ENCODE measurements around the gene JPH4. TPM values are rescaled to one million over a fixed set of nuclear protein-coding genes. Genes with fewer than 3 reads are reported as not detected.
A peak's percentile ranks its signal among the peaks of the same experiment; 100 is the strongest.

Gene JPH4
- total RNA-seq, 1 experiment from 2014 or later = 50.1 TPM

DNA sequence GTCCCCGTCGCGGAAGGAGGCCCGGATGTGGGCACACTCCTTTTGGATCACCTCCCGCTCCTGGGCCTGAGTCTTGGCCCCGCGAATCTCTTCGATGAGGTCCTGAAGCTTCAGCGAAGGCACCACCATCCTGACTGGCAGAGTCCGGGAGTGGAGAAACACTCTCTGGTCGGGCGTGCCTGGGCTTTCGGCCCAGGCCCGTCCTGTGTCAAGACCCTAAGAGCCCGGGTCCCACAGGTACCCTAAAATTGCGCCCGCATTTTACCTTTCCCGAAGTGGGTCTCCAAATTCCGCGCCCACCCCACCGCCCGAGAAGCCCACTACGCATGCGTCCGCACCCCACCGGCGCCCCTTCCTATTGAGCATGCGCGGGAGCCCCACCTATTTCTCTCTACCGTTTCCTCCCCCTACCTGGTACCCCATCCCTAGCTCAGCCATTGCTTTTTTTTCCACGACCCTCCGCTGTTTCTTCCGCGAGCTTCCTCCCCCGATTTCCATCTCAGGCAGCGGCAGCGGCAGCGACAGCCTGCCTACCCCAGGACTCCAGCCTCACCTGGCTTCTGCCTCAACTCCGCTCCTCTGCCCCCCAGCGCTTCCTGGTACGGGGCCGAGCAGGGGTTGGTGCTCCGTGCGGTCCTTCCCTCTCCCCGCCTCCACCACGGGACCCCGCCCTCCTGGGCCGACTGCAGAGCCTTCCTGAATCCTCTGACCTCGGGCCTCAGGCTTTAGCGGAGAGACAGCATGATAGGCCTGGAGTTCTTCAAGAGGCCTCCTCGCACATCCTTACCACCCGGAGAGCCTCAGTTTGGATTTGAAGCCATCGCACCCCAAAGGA is 11.2 kb downstream of the JPH4 start, which contains the start of gene AP1G2 (continued):
- TF ChIP-seq, protein P1, sequence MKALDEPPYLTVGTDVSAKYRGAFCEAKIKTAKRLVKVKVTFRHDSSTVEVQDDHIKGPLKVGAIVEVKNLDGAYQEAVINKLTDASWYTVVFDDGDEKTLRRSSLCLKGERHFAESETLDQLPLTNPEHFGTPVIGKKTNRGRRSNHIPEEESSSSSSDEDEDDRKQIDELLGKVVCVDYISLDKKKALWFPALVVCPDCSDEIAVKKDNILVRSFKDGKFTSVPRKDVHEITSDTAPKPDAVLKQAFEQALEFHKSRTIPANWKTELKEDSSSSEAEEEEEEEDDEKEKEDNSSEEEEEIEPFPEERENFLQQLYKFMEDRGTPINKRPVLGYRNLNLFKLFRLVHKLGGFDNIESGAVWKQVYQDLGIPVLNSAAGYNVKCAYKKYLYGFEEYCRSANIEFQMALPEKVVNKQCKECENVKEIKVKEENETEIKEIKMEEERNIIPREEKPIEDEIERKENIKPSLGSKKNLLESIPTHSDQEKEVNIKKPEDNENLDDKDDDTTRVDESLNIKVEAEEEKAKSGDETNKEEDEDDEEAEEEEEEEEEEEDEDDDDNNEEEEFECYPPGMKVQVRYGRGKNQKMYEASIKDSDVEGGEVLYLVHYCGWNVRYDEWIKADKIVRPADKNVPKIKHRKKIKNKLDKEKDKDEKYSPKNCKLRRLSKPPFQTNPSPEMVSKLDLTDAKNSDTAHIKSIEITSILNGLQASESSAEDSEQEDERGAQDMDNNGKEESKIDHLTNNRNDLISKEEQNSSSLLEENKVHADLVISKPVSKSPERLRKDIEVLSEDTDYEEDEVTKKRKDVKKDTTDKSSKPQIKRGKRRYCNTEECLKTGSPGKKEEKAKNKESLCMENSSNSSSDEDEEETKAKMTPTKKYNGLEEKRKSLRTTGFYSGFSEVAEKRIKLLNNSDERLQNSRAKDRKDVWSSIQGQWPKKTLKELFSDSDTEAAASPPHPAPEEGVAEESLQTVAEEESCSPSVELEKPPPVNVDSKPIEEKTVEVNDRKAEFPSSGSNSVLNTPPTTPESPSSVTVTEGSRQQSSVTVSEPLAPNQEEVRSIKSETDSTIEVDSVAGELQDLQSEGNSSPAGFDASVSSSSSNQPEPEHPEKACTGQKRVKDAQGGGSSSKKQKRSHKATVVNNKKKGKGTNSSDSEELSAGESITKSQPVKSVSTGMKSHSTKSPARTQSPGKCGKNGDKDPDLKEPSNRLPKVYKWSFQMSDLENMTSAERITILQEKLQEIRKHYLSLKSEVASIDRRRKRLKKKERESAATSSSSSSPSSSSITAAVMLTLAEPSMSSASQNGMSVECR (CRISPR knock-in tag; IDR thresholded peaks at IDR 0.05; ENCODE audit: borderline replicate concordance) = peak; percentile 77; the same call in 1 of the 2 replicates
- TF ChIP-seq GABPB1 (CRISPR knock-in tag; IDR thresholded peaks at IDR 0.05) (peak; percentile 82), CREB1 (CRISPR knock-in tag; IDR thresholded peaks at IDR 0.05) (0 out of 2 replicates have a peak, but pooled peaks have one; percentile 53)

DNA sequence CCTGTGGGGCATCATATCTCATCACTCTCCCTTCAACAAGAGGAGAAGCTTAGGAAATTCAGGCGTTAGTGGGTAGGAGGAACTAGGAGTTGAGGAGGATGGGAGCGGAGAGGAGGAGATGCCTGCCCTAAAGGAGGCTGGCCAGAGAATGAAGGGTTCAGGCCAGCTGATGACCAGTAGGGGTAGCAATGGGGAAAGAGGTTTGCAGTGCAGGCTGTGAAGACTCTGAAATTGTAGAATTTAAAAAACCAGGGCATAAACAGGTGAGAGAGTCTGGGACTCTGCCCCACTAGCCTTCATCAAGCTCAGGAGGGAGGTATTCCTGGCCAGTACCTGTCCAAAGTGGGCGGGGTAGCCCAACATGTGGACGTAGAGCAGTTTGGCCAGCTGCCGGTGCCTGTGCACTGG is 11.8 kb downstream of the JPH4 start:
- POLR2A ChIA-PET = interaction anchor here (0.6 to 1.5 kb wide), 7 partner anchors 8 to 502 kb away, joined by 3 to 6 read pairs (median 4); partner anchors contain the start of gene JPH4
- H3K4me3 Mint-ChIP-seq = peak overlapping the region; percentile 98
- ATAC-seq (no peak; the same call in 1 of the 2 replicates), DNase-seq (ENCODE audit: low spot score) (no peak)
- no peak overlapping the region for H3K27ac Mint-ChIP-seq
- H3K9me3 Mint-ChIP-seq = no peaks in the 10 kb centered on the region
- H3K27me3 Mint-ChIP-seq (ENCODE audit: low read depth) = no peaks in the 10 kb centered on the region; the same call in 1 of the 2 replicates
- peaks cover 36% of the 10 kb centered on the region for H3K4me1 Mint-ChIP-seq
- CTCF ChIA-PET = interaction anchor here (0.7 to 2.2 kb wide), 10 partner anchors 9 to 628 kb away, joined by 3 to 11 read pairs (median 6); partner anchors contain the start of gene TM9SF1
- no peak for TF ChIP-seq CBFB (CRISPR knock-in tag; IDR thresholded peaks at IDR 0.05; ENCODE audit: low read depth)
- H3K36me3 Mint-ChIP-seq = peaks cover 16% of the 10 kb centered on the region

DNA sequence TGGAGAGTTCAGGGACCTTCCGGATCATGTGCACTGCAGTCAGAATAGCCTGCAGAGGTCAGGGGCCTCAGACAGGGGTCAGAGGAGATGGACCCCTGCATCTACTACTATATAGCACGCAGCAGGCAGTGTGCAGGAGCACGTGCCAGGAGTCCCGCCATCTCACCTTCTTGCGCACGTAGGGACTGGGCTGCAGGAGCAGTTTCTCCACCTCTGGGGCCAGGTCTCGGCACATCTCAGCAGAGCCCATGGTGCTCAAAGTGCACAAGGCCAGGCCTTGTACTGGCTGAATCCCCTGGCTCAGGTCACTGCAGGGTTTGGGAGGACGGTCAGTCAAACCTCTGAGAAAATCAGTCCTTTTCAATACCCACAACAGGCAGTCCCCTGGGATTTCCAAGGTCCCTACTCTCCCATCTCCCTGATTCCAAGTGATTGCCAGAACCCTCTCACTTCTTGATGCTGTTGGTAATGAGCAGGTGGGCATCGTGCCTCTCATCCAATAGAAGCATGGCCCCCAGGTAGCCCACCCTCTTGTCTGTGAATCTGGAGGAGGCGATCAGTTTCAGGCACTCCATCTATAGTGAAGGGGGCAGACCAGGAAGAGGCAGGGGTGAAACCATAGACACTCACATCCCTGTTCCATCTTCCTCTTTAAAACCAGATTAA is 12.3 kb downstream of the JPH4 start:
- no peaks in the 10 kb centered on the region for H3K9me3 Mint-ChIP-seq
- POLR2A ChIA-PET = interaction anchor here (1.1 to 1.5 kb wide), 3 partner anchors 11 to 82 kb away, joined by 3 to 5 read pairs (median 4); no protein-coding TSS in a partner anchor
- H3K4me3 Mint-ChIP-seq = peak overlapping the region; percentile 98
- H3K27ac Mint-ChIP-seq = no peak overlapping the region
- no peaks in the 10 kb centered on the region for H3K27me3 Mint-ChIP-seq (ENCODE audit: low read depth)
- DNase-seq (ENCODE audit: low spot score) (no peak), ATAC-seq (no peak)
- TF ChIP-seq NFATC4 (CRISPR knock-in tag; IDR thresholded peaks at IDR 0.05) = no peak
- TF ChIP-seq, protein P2, sequence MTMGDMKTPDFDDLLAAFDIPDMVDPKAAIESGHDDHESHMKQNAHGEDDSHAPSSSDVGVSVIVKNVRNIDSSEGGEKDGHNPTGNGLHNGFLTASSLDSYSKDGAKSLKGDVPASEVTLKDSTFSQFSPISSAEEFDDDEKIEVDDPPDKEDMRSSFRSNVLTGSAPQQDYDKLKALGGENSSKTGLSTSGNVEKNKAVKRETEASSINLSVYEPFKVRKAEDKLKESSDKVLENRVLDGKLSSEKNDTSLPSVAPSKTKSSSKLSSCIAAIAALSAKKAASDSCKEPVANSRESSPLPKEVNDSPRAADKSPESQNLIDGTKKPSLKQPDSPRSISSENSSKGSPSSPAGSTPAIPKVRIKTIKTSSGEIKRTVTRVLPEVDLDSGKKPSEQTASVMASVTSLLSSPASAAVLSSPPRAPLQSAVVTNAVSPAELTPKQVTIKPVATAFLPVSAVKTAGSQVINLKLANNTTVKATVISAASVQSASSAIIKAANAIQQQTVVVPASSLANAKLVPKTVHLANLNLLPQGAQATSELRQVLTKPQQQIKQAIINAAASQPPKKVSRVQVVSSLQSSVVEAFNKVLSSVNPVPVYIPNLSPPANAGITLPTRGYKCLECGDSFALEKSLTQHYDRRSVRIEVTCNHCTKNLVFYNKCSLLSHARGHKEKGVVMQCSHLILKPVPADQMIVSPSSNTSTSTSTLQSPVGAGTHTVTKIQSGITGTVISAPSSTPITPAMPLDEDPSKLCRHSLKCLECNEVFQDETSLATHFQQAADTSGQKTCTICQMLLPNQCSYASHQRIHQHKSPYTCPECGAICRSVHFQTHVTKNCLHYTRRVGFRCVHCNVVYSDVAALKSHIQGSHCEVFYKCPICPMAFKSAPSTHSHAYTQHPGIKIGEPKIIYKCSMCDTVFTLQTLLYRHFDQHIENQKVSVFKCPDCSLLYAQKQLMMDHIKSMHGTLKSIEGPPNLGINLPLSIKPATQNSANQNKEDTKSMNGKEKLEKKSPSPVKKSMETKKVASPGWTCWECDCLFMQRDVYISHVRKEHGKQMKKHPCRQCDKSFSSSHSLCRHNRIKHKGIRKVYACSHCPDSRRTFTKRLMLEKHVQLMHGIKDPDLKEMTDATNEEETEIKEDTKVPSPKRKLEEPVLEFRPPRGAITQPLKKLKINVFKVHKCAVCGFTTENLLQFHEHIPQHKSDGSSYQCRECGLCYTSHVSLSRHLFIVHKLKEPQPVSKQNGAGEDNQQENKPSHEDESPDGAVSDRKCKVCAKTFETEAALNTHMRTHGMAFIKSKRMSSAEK (CRISPR knock-in tag; IDR thresholded peaks at IDR 0.05; ENCODE audit: borderline replicate concordance) = no peak
- TF ChIP-seq NFE2L1 (CRISPR knock-in tag; IDR thresholded peaks at IDR 0.05) = no peak
- no peak for TF ChIP-seq ZNF121 (CRISPR knock-in tag; IDR thresholded peaks at IDR 0.05)
- peaks cover 20% of the 10 kb centered on the region for H3K36me3 Mint-ChIP-seq
- CTCF ChIA-PET = interaction anchor here (0.8 to 2.2 kb wide), 6 partner anchors 9 to 88 kb away, joined by 3 to 11 read pairs (median 6); no protein-coding TSS in a partner anchor
- H3K4me1 Mint-ChIP-seq = peaks cover 40% of the 10 kb centered on the region

DNA sequence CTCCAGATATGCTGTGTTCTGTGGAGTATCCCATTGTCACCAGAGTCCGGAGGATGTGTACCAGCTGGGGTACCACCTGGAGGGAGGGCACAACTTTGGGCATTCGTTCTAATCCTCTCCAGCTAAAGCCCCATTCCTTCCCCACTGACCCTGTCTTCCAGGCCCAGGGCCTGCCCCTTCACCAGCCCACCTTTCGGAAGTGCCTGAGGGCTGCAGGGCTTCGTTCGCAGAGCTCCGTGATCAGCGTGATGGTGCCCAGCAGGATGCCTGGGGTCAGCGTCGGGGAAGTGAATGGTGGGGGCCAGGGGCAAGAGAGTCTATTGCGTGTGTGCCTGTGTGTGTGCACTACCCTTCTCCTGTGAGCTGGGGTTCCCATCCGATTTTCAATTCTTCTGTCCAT is 13.0 kb downstream of the JPH4 start:
- DNase-seq (ENCODE audit: low spot score) (no peak), ATAC-seq (no peak)
- Mint-ChIP-seq H3K27me3 (ENCODE audit: low read depth) (no peaks in the 10 kb centered on the region), H3K4me1 (peaks cover 40% of the 10 kb centered on the region), H3K4me3 (no peak overlapping the region), H3K36me3 (peaks cover 25% of the 10 kb centered on the region), H3K27ac (no peak overlapping the region), H3K9me3 (no peaks in the 10 kb centered on the region)
- ChIA-PET POLR2A (no interaction called here), CTCF (no interaction called here)
- TF ChIP-seq ETV6 (CRISPR knock-in tag; IDR thresholded peaks at IDR 0.05) = no peak
- no peak for TF ChIP-seq FOXP1 (CRISPR knock-in tag; IDR thresholded peaks at IDR 0.05; ENCODE audit: borderline replicate concordance)
- TF ChIP-seq, protein P3, sequence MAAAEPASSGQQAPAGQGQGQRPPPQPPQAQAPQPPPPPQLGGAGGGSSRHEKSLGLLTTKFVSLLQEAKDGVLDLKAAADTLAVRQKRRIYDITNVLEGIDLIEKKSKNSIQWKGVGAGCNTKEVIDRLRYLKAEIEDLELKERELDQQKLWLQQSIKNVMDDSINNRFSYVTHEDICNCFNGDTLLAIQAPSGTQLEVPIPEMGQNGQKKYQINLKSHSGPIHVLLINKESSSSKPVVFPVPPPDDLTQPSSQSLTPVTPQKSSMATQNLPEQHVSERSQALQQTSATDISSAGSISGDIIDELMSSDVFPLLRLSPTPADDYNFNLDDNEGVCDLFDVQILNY (CRISPR knock-in tag; IDR thresholded peaks at IDR 0.05) = no peak
- TF ChIP-seq GRHL2 (CRISPR knock-in tag; IDR thresholded peaks at IDR 0.05; ENCODE audit: insufficient replicate concordance, severe bottlenecking) = no peak
- TF ChIP-seq, protein P4, sequence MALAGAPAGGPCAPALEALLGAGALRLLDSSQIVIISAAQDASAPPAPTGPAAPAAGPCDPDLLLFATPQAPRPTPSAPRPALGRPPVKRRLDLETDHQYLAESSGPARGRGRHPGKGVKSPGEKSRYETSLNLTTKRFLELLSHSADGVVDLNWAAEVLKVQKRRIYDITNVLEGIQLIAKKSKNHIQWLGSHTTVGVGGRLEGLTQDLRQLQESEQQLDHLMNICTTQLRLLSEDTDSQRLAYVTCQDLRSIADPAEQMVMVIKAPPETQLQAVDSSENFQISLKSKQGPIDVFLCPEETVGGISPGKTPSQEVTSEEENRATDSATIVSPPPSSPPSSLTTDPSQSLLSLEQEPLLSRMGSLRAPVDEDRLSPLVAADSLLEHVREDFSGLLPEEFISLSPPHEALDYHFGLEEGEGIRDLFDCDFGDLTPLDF (CRISPR knock-in tag; IDR thresholded peaks at IDR 0.05) = no peak
- TF ChIP-seq, protein P5, sequence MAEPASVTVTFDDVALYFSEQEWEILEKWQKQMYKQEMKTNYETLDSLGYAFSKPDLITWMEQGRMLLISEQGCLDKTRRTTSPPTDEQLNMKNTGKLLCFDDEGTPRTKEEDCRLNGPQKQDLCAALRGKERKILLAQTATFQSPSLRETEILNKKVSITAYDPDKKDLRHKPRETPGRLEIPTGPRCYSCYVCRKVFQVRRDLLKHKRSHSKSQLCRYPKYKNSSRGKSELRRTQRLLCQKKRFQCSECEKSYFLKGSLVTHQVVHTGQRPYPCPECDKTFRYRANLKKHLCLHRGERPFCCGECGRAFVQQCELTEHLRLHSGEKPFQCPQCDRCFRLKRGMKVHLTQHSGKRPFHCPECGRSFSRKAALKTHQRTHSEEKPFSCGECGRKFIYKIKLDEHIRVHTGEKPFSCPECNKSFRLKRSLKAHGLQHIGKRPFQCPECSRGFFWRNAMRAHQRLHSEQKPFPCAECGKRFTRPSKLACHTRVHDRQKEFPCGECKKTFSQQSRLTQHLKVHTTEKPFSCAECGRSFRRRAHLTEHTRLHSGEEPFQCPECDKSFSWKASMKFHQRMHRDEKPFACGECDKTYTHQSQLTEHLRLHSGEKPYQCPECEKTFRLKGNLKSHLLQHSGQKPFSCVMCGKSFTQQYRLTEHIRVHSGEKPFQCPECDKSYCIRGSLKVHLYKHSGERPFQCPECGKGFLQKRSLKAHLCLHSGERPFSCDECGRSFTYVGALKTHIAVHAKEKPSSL (CRISPR knock-in tag; conservative IDR thresholded peaks at IDR 0.05) = no peak

Measured in WTC11 (cell line).